ENCODE data around the gene CEMIP.

- no peak for TF ChIP-seq POLR2A (IDR thresholded peaks at IDR 0.05)
- TF ChIP-seq, protein P1, sequence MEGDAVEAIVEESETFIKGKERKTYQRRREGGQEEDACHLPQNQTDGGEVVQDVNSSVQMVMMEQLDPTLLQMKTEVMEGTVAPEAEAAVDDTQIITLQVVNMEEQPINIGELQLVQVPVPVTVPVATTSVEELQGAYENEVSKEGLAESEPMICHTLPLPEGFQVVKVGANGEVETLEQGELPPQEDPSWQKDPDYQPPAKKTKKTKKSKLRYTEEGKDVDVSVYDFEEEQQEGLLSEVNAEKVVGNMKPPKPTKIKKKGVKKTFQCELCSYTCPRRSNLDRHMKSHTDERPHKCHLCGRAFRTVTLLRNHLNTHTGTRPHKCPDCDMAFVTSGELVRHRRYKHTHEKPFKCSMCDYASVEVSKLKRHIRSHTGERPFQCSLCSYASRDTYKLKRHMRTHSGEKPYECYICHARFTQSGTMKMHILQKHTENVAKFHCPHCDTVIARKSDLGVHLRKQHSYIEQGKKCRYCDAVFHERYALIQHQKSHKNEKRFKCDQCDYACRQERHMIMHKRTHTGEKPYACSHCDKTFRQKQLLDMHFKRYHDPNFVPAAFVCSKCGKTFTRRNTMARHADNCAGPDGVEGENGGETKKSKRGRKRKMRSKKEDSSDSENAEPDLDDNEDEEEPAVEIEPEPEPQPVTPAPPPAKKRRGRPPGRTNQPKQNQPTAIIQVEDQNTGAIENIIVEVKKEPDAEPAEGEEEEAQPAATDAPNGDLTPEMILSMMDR (IDR thresholded peaks at IDR 0.05), result no peak
Measured at GRCh38 chr15:80856400-80856799, 77.2 kb downstream of the CEMIP start.

Data from lower leg skin (tissue), 3 donors.